DMS79 (cell line): ENCODE results near the gene TMEM120B.
"Not testable (repeated sequence)": the region's sequence is repeated elsewhere in the genome, so short reads cannot be mapped to it uniquely, and the experiment has no call there.

Experiments
- DNase-seq: peaks from one replicate; lab custom pipeline; 2025; lab: John Stamatoyannopoulos, UW

TMEM120B gene

GRCh38 chr12:121712461-121713256 is at the start of gene TMEM120B:
TMEM120B (plus strand) TSS chr12:121712752; CDS start chr12:121712896, 144 bp downstream.
- DNase-seq = no peak

GRCh38 chr12:121663610-121663929 is 49.0 kb upstream of the TMEM120B start:
- no peak for DNase-seq

- not testable (repeated sequence) for DNase-seq
These were observed 45.7 kb upstream of the TMEM120B start for GRCh38 chr12:121666829-121667228.

GRCh38 chr12:121668750-121669520 is 43.6 kb upstream of the TMEM120B start:
- no peak for DNase-seq

GRCh38 chr12:121669521-121669900 is 43.0 kb upstream of the TMEM120B start, which contains the start of gene MORN3:
MORN3 (minus strand) TSS chr12:121669654; CDS start chr12:121669483, 171 bp downstream.
- DNase-seq = no peak

GRCh38 chr12:121673013-121673511 is 39.5 kb upstream of the TMEM120B start:
- no peak for DNase-seq

- DNase-seq = no peak
These were observed 36.4 kb upstream of the TMEM120B start for GRCh38 chr12:121676190-121676589.

GRCh38 chr12:121678305-121678704 is 34.2 kb upstream of the TMEM120B start:
- no peak for DNase-seq

GRCh38 chr12:121678716-121679300 is 33.7 kb upstream of the TMEM120B start:
- DNase-seq = no peak

- not testable (repeated sequence) for DNase-seq
These were observed 32.8 kb upstream of the TMEM120B start for GRCh38 chr12:121679661-121680197.

GRCh38 chr12:121688966-121689365 is 23.6 kb upstream of the TMEM120B start:
- DNase-seq = no peak

GRCh38 chr12:121689430-121689829 is 23.1 kb upstream of the TMEM120B start:
- DNase-seq = no peak

- DNase-seq = not testable (repeated sequence)
These were observed 19.8 kb upstream of the TMEM120B start for GRCh38 chr12:121692744-121693143.

- DNase-seq = peak; percentile 30
These were observed 19.3 kb upstream of the TMEM120B start for GRCh38 chr12:121693155-121693687.

GRCh38 chr12:121697093-121697698 is 15.4 kb upstream of the TMEM120B start:
- peak; percentile 25 for DNase-seq

- DNase-seq = not testable (repeated sequence)
These were observed 14.7 kb upstream of the TMEM120B start for GRCh38 chr12:121697861-121698260.

GRCh38 chr12:121701667-121702277 is 10.8 kb upstream of the TMEM120B start:
- DNase-seq = no peak

- DNase-seq = no peak
These were observed 9.6 kb upstream of the TMEM120B start for GRCh38 chr12:121702944-121703343.

GRCh38 chr12:121705514-121705913 is 7.0 kb upstream of the TMEM120B start:
- no peak for DNase-seq

- DNase-seq = no peak
These were observed 4.1 kb upstream of the TMEM120B start for GRCh38 chr12:121708313-121709063.
